Psoas muscle (tissue), 8 donors: ENCODE results near the gene NUP210. TPM values are rescaled to one million over a fixed set of nuclear protein-coding genes. Genes with fewer than 3 reads are reported as not detected.
A peak's percentile ranks its signal among the peaks of the same experiment; 100 is the strongest.

Experiments used
- ATAC-seq, 4 donors: fragments of 200-7000 bp; cut with Tn5 transposase; one replicate each; pipeline ENCODE4 v1.9.1; 2020; ENCODE audit warnings: moderate library complexity in 3 of 4, mild to moderate bottlenecking in 2 of 4
- DNase-seq, 2 donors: peaks; one replicate each; pipeline ENCODE4 v3.0.0-alpha.2; 2020
- H3K27ac ChIP-seq: fragments of 200-600 bp; one replicate; pipeline ENCODE4 v1.8.0; 2022
- H3K27me3 ChIP-seq, 3 donors: fragments of 200-600 bp in 1 of 3; one replicate each; pipeline versions ENCODE4 v1.6.1 to v1.8.0; 2013 to 2022; ENCODE audit warnings: low read length in 2 of 3, mild to moderate bottlenecking in 2 of 3, moderate library complexity in 1 of 3; ENCODE audit not compliant: insufficient read depth in 3 of 3
- H3K36me3 ChIP-seq, 2 donors: fragments of 200-600 bp in 1 of 2; one replicate each; pipeline versions ENCODE4 v1.6.1 to v1.8.0; 2013 to 2022; ENCODE audit warnings: low read depth in 1 of 2, mild to moderate bottlenecking in 1 of 2, moderate library complexity in 1 of 2; ENCODE audit not compliant: insufficient read depth in 1 of 2
- H3K4me1 ChIP-seq: fragments of 200-600 bp; one replicate; pipeline ENCODE4 v1.8.0; 2022
- H3K4me3 ChIP-seq: fragments of 200-600 bp; one replicate; pipeline ENCODE4 v1.8.0; 2022; ENCODE audit warnings: mild to moderate bottlenecking
- H3K9me3 ChIP-seq: fragments of 200-600 bp; one replicate; pipeline ENCODE4 v1.8.0; 2022
- CTCF ChIP-seq: fragments of 200-600 bp; IDR thresholded peaks from one replicate; pipeline ENCODE4 v1.8.0; 2022; ENCODE audit warnings: antibody characterized with exemption
- WGBS, 3 donors: extraction: QIAGEN DNeasy Blood & Tissue Kit; methylation state at CpG; one replicate each; pipeline versions ENCODE4 v1.1.6 to v1.1.7; 2013; 5-methylcytosine and 5-hydroxymethylcytosine counted together
- intact Hi-C, 2 donors: fragments of 100-400 bp; cut with DNase I; formaldehyde crosslinking; loops; one replicate each; pipeline versions ENCODE4 v1.11.0 to v1.14.2; 2022
- polyA plus RNA-seq, 3 donors: library from polyadenylated mRNA; stranded (reverse); fragments of 200-250 nt; gene quantifications; one replicate each; pipeline ENCODE4 v1.2.3, GENCODE V29; 2013
- total RNA-seq, 4 donors: library from RNA; stranded (reverse); fragmentation: NEBNext Ultra II Directional in 2 of 4; extraction: Animal tissue kit (Norgen Biotek cat#: 25700) in 2 of 4; gene quantifications; one replicate each; pipeline versions ENCODE4 v1.2.1 to v1.2.4, GENCODE V29; 2021 to 2023
- donor health status: healthy with polysubstance abuse.
- donor health status: DM: no; HTN: no; CAD: no; lungs with moderate emphysema.
- donor health status: Bipolar disorder and iron deficiency.
- donor health status: healthy.
- donor health status: DM: yes; HTN: yes; CAD: no.
- donor health status: DM: no; HTN: no; CAD: no.
- donor health status: DM: no; HTN: no; CAD: no.
- donor health status: DM: yes; HTN: yes; CAD: no.

The NUP210 gene
- total and polyA plus RNA-seq, 7 donors, result 0.29 to 8.0 (median 2.1) TPM

DNA sequence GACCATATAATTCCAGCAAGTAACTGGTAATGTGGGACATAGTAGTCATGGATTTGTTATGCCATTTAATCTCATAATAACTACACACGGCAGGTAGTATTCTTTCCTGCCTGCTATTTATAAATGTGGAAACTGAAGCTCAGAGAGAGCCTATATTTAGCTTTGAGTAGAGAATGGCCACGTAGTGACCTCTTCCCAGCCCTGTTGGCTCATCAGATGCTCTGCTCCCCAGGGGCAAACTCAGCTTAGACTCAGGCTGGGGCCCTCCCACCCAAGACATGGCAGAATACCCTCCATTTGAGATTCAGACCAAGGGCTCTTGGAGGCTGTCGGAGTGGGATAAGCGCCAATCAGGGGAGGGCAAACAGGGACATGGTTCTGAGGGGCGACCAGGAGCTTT is 42.7 kb upstream of the NUP210 start:
- TF ChIP-seq CTCF, result no peak
- Histone ChIP-seq H3K4me1 (peaks cover 17% of the 10 kb centered on the region), H3K27me3 (no peaks in the 10 kb centered on the region), H3K4me3 (no peak overlapping the region), H3K27ac (peak overlapping the region; percentile 76), H3K36me3 (no peaks in the 10 kb centered on the region), H3K9me3 (no peaks in the 10 kb centered on the region)
- DNase-seq, result peak in 1 of 2 donors; percentile 65
- ATAC-seq, result peak; percentile 94 to 98 (median 96)
- 21 to 50% (median 41%) methylated on average over 5 of the region's 5 CpGs for WGBS, 3 donors
- intact Hi-C loops, result no loop called here

DNA sequence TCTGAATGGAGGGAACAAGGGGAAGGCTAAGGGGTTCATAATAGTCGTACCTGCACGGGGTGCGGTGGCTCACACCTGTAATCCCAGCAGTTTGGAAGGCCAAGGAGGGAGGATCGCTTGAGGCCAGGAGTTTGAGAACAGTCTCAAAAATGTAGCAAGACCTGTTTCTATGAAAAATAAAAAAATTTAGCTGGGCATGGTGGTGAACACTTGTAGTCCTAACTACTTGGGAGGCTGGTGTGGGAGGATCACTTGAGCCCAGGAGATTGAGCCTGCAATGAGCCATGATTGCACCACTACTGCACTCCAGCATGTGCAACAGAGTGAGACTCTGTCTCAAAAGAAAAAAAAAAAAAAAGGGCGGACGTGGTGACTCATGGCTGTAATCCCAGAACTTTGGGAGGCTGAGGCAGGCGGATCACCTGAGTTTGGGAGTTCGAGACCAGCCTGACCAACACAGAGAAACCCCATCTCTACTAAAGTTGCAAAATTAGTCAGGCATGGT is 42.1 kb upstream of the NUP210 start:
- peaks cover 17% of the 10 kb centered on the region for H3K4me1 ChIP-seq
- H3K27me3 ChIP-seq, result no peaks in the 10 kb centered on the region
- H3K9me3 ChIP-seq, result no peaks in the 10 kb centered on the region
- 57 to 86% (median 80%) methylated on average over 7 to 8 of the region's 8 CpGs for WGBS, 3 donors
- no peak for TF ChIP-seq CTCF
- H3K27ac ChIP-seq, result peak overlapping the region; percentile 76
- no peak overlapping the region for H3K4me3 ChIP-seq
- intact Hi-C loops, result no loop called here
- H3K36me3 ChIP-seq, result no peaks in the 10 kb centered on the region
- no peak for DNase-seq
- peak in 3 of 4 donors; percentile 15 to 50 (median 39) for ATAC-seq

DNA sequence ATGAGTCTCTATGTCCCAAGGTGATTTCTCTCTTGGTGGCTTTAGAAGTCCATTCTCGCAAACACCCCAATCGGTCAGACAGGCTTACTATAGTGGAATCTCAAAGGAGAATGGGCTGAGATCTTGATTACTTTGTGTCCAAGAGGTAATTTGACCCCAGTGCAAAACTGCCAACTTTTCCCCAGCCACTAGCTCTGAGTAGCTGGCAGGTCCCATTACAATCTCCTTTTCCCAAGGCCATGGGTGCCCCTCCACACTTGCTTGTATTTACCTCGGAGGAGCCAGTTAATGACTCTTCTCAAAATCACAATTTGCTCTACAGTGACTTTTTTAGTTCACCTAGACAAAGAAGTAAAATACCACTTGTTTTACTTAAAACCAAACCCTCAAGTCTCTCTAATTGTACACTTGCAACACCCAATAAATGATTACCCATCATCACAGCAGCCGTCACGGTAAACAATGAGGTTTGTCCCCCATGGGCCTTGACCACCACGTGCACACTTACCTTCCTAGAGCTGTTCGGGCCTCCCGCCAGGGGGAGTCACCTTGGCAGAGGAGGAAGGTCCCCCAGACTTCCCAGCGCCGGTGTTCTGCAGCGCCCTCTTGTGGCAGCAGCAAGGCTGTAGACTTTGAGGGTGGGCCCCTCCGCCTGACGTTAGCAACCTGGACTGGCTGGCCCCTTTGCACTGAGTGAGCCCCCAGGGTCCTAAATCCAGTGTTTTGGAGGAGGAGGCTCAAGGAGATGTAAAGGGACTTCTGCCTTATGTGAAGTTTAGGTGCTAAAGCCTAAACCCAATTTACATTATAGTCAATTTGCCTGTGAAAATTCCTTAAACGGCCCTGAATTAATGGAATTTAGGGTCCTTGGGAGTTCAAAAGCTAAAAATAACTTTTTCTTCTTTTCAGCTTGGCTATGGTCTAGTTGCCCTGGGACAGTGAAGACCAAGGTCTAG is 41.3 kb upstream of the NUP210 start:
- Histone ChIP-seq H3K4me1 (peaks cover 17% of the 10 kb centered on the region), H3K36me3 (no peaks in the 10 kb centered on the region), H3K27ac (peak overlapping the region; percentile 76), H3K9me3 (no peaks in the 10 kb centered on the region), H3K27me3 (no peaks in the 10 kb centered on the region), H3K4me3 (no peak overlapping the region)
- DNase-seq (peak; percentile 55 to 66), ATAC-seq (peak in 3 of 4 donors; percentile 40 to 61 (median 53))
- 26 to 36% (median 33%) methylated on average over 14 of the region's 14 CpGs for WGBS, 3 donors
- peak; percentile 42 for TF ChIP-seq CTCF
- intact Hi-C loops, result no loop called here

GRCh38 chr3:13460341-13460736 is 40.2 kb upstream of the NUP210 start:
- ATAC-seq (no peak), DNase-seq (no peak)
- no peak overlapping the region for H3K4me3 ChIP-seq
- H3K27ac ChIP-seq, result peak overlapping the region; percentile 9
- no peak for TF ChIP-seq CTCF
- 95 to 97% (median 95%) methylated on average over 7 of the region's 7 CpGs for WGBS, 3 donors
- intact Hi-C loops, result no loop called here
- H3K9me3 ChIP-seq, result no peaks in the 10 kb centered on the region
- no peaks in the 10 kb centered on the region for H3K36me3 ChIP-seq
- no peaks in the 10 kb centered on the region for H3K27me3 ChIP-seq
- peaks cover 17% of the 10 kb centered on the region for H3K4me1 ChIP-seq
